C4-2B (cell line): ENCODE results near the gene PCDHGB2.
A peak's percentile ranks its signal among the peaks of the same experiment; 100 is the strongest.
"Not testable (repeated sequence)": the region's sequence is repeated elsewhere in the genome, so short reads cannot be mapped to it uniquely, and the experiment has no call there.

ENCODE experiments used
- H3K27ac ChIP-seq: fragments of 450-650 bp; 2 replicates; pipeline ENCODE4 v1.5.1; 2017
- CTCF ChIP-seq: fragments of 450-650 bp; conservative IDR thresholded peaks from 2 replicates; pipeline ENCODE4 v1.5.1; 2017; ENCODE audit warnings: mild to moderate bottlenecking
- ZFX ChIP-seq: fragments of 450-650 bp; IDR thresholded peaks from 2 replicates; pipeline ENCODE4 v1.6.1; 2017

Gene PCDHGB2

GRCh38 chr5:141343953-141344463 lies 15.8 kb upstream of the PCDHGB2 start:
- TF ChIP-seq CTCF: peak; percentile 35
- TF ChIP-seq ZFX: no peak
- no peak overlapping the region for H3K27ac ChIP-seq

GRCh38 chr5:141345327-141345726 lies 14.5 kb upstream of the PCDHGB2 start:
- no peak overlapping the region for H3K27ac ChIP-seq
- TF ChIP-seq ZFX: no peak
- peak; percentile 25 for TF ChIP-seq CTCF

GRCh38 chr5:141346017-141346416 lies 13.8 kb upstream of the PCDHGB2 start:
- not testable (repeated sequence) for H3K27ac ChIP-seq

GRCh38 chr5:141349917-141350619 lies 9.7 kb upstream of the PCDHGB2 start, which contains the start of gene PCDHGB1:
Gene PCDHGB1 (plus strand): TSS chr5:141350099. CDS start chr5:141350261, 162 bp downstream.
- H3K27ac ChIP-seq: no peak within 1 kb of the TSS
- TF ChIP-seq ZFX: no peak
- peak; percentile 84 for TF ChIP-seq CTCF

- H3K27ac ChIP-seq: no peak overlapping the region
- TF ChIP-seq CTCF (no peak), ZFX (no peak)
These were observed 8.2 kb upstream of the PCDHGB2 start for GRCh38 chr5:141351591-141351990.

GRCh38 chr5:141354900-141355469 lies 4.8 kb upstream of the PCDHGB2 start, which contains the start of gene PCDHGA4:
Gene PCDHGA4 (plus strand): TSS chr5:141355021. CDS start chr5:141355108, 87 bp downstream.
- TF ChIP-seq CTCF (peak; percentile 78), ZFX (no peak)
- no peak within 1 kb of the TSS for H3K27ac ChIP-seq

GRCh38 chr5:141355641-141356040 lies 4.2 kb upstream of the PCDHGB2 start:
- no peak overlapping the region for H3K27ac ChIP-seq
- TF ChIP-seq CTCF (no peak), ZFX (no peak)

- no peak for TF ChIP-seq CTCF
- no peak for TF ChIP-seq ZFX
- no peak overlapping the region for H3K27ac ChIP-seq
These were observed 3.7 kb upstream of the PCDHGB2 start for GRCh38 chr5:141356133-141356532.
